Thyroid gland (tissue), 4 donors: Measurements from ENCODE around the gene GLRX5. TPM values are rescaled to one million over a fixed set of nuclear protein-coding genes. Genes with fewer than 3 reads are reported as not detected.
"Not testable (repeated sequence)": the region's sequence is repeated elsewhere in the genome, so short reads cannot be mapped to it uniquely, and the experiment has no call there.

ENCODE experiments used
- DNase-seq, 2 donors: peaks; one replicate each; pipeline ENCODE4 v3.0.0-alpha.2; 2019
- H3K27ac ChIP-seq, 3 donors: fragments of 200-600 bp; sonication (generic); 1 replicate in 2 of 3; 2 replicates in 1 of 3; pipeline ENCODE4 v1.5.1; 2016 to 2019; ENCODE audit warnings: mild to moderate bottlenecking in 1 of 3, moderate library complexity in 1 of 3
- H3K27me3 ChIP-seq: fragments of 200-600 bp; sonication (generic); one replicate; pipeline ENCODE4 v1.5.1; 2019
- H3K36me3 ChIP-seq, 2 donors: fragments of 200-600 bp; sonication (generic); one replicate each; pipeline ENCODE4 v1.5.1; 2016 to 2019
- H3K4me1 ChIP-seq, 2 donors: fragments of 200-600 bp; sonication (generic); one replicate each; pipeline ENCODE4 v1.5.1; 2017 to 2019
- H3K4me3 ChIP-seq, 3 donors: fragments of 200-600 bp; sonication (generic); replicated peaks in 1 of 3; 1 replicate in 2 of 3; 2 replicates in 1 of 3; pipeline ENCODE4 v1.5.1; 2016; ENCODE audit warnings: mild to moderate bottlenecking in 1 of 3
- H3K9me3 ChIP-seq: fragments of 200-600 bp; sonication (generic); one replicate; pipeline ENCODE4 v1.5.1; 2017
- POLR2A ChIP-seq, 2 donors: fragments of 450-650 bp; IDR thresholded peaks; one replicate each; pipeline ENCODE4 v1.6.1; 2017; ENCODE audit warnings: antibody characterized with exemption in 2 of 2, mild to moderate bottlenecking in 2 of 2, moderate library complexity in 1 of 2
- WGBS, 2 donors: methylation state at CpG; one replicate each; pipeline ENCODE4 v1.1.5; 2017; 5-methylcytosine and 5-hydroxymethylcytosine counted together
- intact Hi-C: fragments of 100-400 bp; cut with DNase I; formaldehyde crosslinking; loops from one replicate; pipeline ENCODE4 v1.15.1; 2023
- total RNA-seq, 4 donors: library from RNA; depleted of rRNA; stranded (reverse); fragments of >200 nt; gene quantifications; one replicate each; pipeline ENCODE4 v1.2.3, GENCODE V29; 2016
- TF ChIP-seq, protein P1 (sequence below), 6 experiments: fragments of 200-600 bp in 3 of 6; fragments of 450-650 bp in 3 of 6; sonication (generic) in 3 of 6; IDR thresholded peaks; one replicate each; pipeline ENCODE4 v1.5.1; 2016 to 2019; ENCODE audit warnings: antibody characterized with exemption in 6 of 6, mild to moderate bottlenecking in 2 of 6, inconsistent platforms in 1 of 6, moderate library complexity in 1 of 6

Gene GLRX5
- total RNA-seq, 4 donors from 2014 or later, result 33.9 to 64.1 (median 41.3) TPM

- 20 to 54% methylated on average over 2 to 8 of the region's 8 CpGs for WGBS, 2 donors
- H3K36me3 ChIP-seq, result no peaks in the 10 kb centered on the region
- no peaks in the 10 kb centered on the region for H3K9me3 ChIP-seq
- peak; percentile 61 to 75 for DNase-seq
- intact Hi-C loops, result no loop called here
- peaks cover 15 to 38% of the 10 kb centered on the region in 2 donors for H3K4me1 ChIP-seq
- H3K27me3 ChIP-seq, result no peaks in the 10 kb centered on the region
- peak overlapping the region; percentile 41 to 88 (median 64) for H3K27ac ChIP-seq
- no peak for TF ChIP-seq POLR2A (IDR thresholded peaks at IDR 0.05)
- TF ChIP-seq, protein P1, sequence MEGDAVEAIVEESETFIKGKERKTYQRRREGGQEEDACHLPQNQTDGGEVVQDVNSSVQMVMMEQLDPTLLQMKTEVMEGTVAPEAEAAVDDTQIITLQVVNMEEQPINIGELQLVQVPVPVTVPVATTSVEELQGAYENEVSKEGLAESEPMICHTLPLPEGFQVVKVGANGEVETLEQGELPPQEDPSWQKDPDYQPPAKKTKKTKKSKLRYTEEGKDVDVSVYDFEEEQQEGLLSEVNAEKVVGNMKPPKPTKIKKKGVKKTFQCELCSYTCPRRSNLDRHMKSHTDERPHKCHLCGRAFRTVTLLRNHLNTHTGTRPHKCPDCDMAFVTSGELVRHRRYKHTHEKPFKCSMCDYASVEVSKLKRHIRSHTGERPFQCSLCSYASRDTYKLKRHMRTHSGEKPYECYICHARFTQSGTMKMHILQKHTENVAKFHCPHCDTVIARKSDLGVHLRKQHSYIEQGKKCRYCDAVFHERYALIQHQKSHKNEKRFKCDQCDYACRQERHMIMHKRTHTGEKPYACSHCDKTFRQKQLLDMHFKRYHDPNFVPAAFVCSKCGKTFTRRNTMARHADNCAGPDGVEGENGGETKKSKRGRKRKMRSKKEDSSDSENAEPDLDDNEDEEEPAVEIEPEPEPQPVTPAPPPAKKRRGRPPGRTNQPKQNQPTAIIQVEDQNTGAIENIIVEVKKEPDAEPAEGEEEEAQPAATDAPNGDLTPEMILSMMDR (IDR thresholded peaks at IDR 0.05), result no peak
- no peak overlapping the region for H3K4me3 ChIP-seq
These were observed 27.7 kb upstream of the GLRX5 start for GRCh38 chr14:95507174-95507573.

DNA sequence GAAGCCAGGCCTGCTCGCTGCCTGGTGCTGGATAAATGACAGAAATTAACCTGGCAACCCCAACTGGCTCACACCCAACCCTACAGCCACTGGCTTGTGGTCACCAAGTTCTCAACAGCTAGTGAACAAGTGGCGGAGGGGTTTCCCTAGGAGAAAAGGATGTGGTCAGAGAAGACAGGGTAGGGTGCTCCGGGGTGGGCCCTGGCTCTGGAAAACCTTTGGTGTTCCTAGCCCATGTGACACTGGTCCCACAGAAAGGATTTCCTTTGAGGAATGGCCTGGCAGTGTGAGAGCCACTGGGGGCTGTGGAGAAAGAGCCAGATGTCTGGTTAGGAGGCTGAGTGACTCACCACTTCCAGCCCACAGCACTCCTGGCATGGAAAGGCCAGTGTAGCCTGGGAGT lies 27.1 kb upstream of the GLRX5 start:
- 61 to 71% methylated on average over 3 of the region's 3 CpGs for WGBS, 2 donors
- Histone ChIP-seq H3K27me3 (no peaks in the 10 kb centered on the region), H3K36me3 (no peaks in the 10 kb centered on the region), H3K9me3 (no peaks in the 10 kb centered on the region), H3K4me3 (no peak overlapping the region), H3K27ac (peak overlapping the region; percentile 41 to 88 (median 64)), H3K4me1 (peaks cover 15 to 38% of the 10 kb centered on the region in 2 donors)
- peak in 1 of 2 donors; percentile 58 for DNase-seq
- intact Hi-C loops, result no loop called here
- no peak for TF ChIP-seq POLR2A (IDR thresholded peaks at IDR 0.05)
- TF ChIP-seq, protein P1 (IDR thresholded peaks at IDR 0.05), result no peak

DNA sequence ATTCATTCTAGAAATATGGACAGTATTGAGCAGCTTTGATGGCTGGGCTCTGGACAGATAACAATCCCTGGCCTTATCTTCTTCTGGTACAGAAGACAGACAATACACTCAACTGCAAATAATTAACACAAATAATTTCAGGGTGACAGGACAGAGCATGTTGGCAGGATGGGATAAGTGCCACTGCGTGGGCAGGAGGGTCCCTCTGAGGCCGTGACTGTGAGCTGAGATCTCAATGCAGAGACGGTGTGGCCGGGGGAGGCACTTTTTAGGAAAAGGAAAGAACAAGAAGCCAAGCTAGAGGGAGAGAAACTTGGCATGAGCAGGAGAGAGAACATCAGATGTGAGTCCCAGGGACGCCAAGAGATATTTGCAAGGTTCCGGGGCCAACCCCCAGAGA lies 26.5 kb upstream of the GLRX5 start:
- no peak for DNase-seq
- WGBS, 2 donors, result 85 to 88% methylated on average over 6 of the region's 6 CpGs
- Histone ChIP-seq H3K36me3 (no peaks in the 10 kb centered on the region), H3K9me3 (no peaks in the 10 kb centered on the region), H3K27ac (peak overlapping the region; percentile 41 to 88 (median 64)), H3K4me3 (no peak overlapping the region), H3K4me1 (peaks cover 15 to 38% of the 10 kb centered on the region in 2 donors), H3K27me3 (no peaks in the 10 kb centered on the region)
- intact Hi-C loops, result no loop called here
- no peak for TF ChIP-seq POLR2A (IDR thresholded peaks at IDR 0.05)
- TF ChIP-seq, protein P1 (IDR thresholded peaks at IDR 0.05), result no peak

- TF ChIP-seq, protein P1 (IDR thresholded peaks at IDR 0.05), result no peak
- no peak for TF ChIP-seq POLR2A (IDR thresholded peaks at IDR 0.05)
- DNase-seq, result no peak
- intact Hi-C loops, result no loop called here
- Histone ChIP-seq H3K4me1 (peaks cover 21 to 42% of the 10 kb centered on the region in 2 donors), H3K4me3 (no peak overlapping the region), H3K9me3 (no peaks in the 10 kb centered on the region), H3K36me3 (no peaks in the 10 kb centered on the region), H3K27me3 (no peaks in the 10 kb centered on the region), H3K27ac (no peak overlapping the region)
- WGBS, 2 donors, result 93 to 96% methylated on average over 6 of the region's 6 CpGs
These were observed 25.4 kb upstream of the GLRX5 start for GRCh38 chr14:95509495-95509894.

- WGBS, 2 donors, result 89 to 93% methylated on average over 9 of the region's 9 CpGs
- H3K36me3 ChIP-seq, H3K4me3 ChIP-seq, DNase-seq, intact Hi-C loops, H3K27me3 ChIP-seq, H3K27ac ChIP-seq, H3K9me3 ChIP-seq: not testable (repeated sequence)
- H3K4me1 ChIP-seq, result peaks cover 29 to 43% of the 10 kb centered on the region in 2 donors
These were observed 24.5 kb upstream of the GLRX5 start for GRCh38 chr14:95510344-95510743.

- no peak overlapping the region for H3K27ac ChIP-seq
- no peaks in the 10 kb centered on the region for H3K27me3 ChIP-seq
- TF ChIP-seq, protein P1 (IDR thresholded peaks at IDR 0.05), result no peak
- no peak for TF ChIP-seq POLR2A (IDR thresholded peaks at IDR 0.05)
- no peak overlapping the region for H3K4me3 ChIP-seq
- no peaks in the 10 kb centered on the region for H3K36me3 ChIP-seq
- H3K9me3 ChIP-seq, result no peaks in the 10 kb centered on the region
- intact Hi-C loops, result no loop called here
- DNase-seq, result no peak
- H3K4me1 ChIP-seq, result peaks cover 34 to 48% of the 10 kb centered on the region in 2 donors
- WGBS, 2 donors, result 90% methylated on average over 5 of the region's 5 CpGs
These were observed 24.0 kb upstream of the GLRX5 start for GRCh38 chr14:95510804-95511203.
